ENCODE results near the gene KCNH4. TPM values are rescaled to one million over a fixed set of nuclear protein-coding genes. Genes with fewer than 3 reads are reported as not detected.

Gene KCNH4
- polyA plus RNA-seq, 3 donors = 0.05 TPM; not detected in 2

DNA sequence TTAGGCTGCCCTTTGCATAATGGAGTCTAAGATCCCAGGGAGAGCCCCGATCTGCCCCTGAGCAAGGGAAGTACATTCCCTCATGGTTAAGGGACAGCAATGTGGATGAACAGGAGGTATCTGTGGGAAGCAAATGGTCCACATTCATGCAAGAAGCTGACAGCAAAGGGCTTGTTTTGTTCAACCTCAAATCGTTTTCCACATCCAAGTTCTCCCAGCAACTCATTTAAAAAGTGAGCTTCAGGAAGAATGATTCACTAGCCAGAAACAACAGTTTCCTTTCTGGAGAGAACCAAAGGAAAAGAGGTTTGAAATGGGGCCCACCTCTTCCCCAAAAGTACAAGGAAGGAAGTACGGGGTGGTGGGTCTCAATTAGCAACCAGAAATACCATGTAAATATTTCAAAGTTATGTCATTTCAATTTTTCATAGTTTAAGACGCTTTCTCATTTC, 48.9 kb downstream of the KCNH4 start:
- Histone ChIP-seq H3K27me3 (ENCODE audit: control insufficient read depth in 2 of 2, insufficient read depth in 2 of 2, low read length in 2 of 2) (no peaks in the 10 kb centered on the region), H3K4me2 (replicated peaks; ENCODE audit: extremely low read depth, low read length, poor library complexity, severe bottlenecking) (peak overlapping the region; percentile 51), H3K79me2 (ENCODE audit: insufficient read depth, low read length) (peaks cover 68% of the 10 kb centered on the region), H3K4me1 (ENCODE audit: control insufficient read depth in 1 of 2, insufficient read depth in 2 of 2, low read length in 2 of 2) (peaks cover 63 to 65% of the 10 kb centered on the region in 2 donors), H3K9ac (ENCODE audit: insufficient read depth, low read length, poor library complexity, severe bottlenecking) (peak overlapping the region; percentile 9), H3K4me3 (replicated peaks in 1 of 3; ENCODE audit: low read depth in 2 of 3, low read length in 3 of 3) (peak overlapping the region in 1 of 3 experiments; percentile 56), H4K20me1 (ENCODE audit: insufficient read depth, low read length) (peaks cover 99% of the 10 kb centered on the region), H3K36me3 (replicated peaks in 1 of 2; ENCODE audit: control insufficient read depth in 1 of 2, insufficient read depth in 2 of 2, low read length in 2 of 2) (peaks cover 37 to 59% of the 10 kb centered on the region in 2 donors), H3K27ac (ENCODE audit: low read depth in 1 of 2, low read length in 2 of 2) (peak overlapping the region in 1 of 2 donors; percentile 84), H3K9me3 (replicated peaks in 1 of 2; ENCODE audit: control insufficient read depth in 1 of 2, insufficient read depth in 1 of 2, low read length in 2 of 2) (no peaks in the 10 kb centered on the region), H2AFZ (ENCODE audit: insufficient read depth, low read depth, low read length, poor library complexity, severe bottlenecking) (no peak overlapping the region)
- Mint-ChIP-seq H3K4me3 (peak overlapping the region; percentile 45 to 76), H3K36me3 (peaks cover 49 to 56% of the 10 kb centered on the region in 2 donors), H3K9me3 (no peaks in the 10 kb centered on the region), H3K4me1 (peaks cover 67% of the 10 kb centered on the region), H3K27me3 (ENCODE audit: low read depth in 3 of 3) (no peaks in the 10 kb centered on the region), H3K27ac (peak overlapping the region; percentile 59 to 91 (median 86))
- no CpG with 5 or more reads among the region's 4 CpGs for WGBS (ENCODE audit: insufficient coverage)
- TF ChIP-seq, protein P1, sequence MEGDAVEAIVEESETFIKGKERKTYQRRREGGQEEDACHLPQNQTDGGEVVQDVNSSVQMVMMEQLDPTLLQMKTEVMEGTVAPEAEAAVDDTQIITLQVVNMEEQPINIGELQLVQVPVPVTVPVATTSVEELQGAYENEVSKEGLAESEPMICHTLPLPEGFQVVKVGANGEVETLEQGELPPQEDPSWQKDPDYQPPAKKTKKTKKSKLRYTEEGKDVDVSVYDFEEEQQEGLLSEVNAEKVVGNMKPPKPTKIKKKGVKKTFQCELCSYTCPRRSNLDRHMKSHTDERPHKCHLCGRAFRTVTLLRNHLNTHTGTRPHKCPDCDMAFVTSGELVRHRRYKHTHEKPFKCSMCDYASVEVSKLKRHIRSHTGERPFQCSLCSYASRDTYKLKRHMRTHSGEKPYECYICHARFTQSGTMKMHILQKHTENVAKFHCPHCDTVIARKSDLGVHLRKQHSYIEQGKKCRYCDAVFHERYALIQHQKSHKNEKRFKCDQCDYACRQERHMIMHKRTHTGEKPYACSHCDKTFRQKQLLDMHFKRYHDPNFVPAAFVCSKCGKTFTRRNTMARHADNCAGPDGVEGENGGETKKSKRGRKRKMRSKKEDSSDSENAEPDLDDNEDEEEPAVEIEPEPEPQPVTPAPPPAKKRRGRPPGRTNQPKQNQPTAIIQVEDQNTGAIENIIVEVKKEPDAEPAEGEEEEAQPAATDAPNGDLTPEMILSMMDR (IDR thresholded peaks at IDR 0.05) = no peak
- DNase-seq = peak in 2 of 3 donors; percentile 34 to 38
- intact Hi-C loops (cut with micrococcal nuclease) = no loop called here

DNA sequence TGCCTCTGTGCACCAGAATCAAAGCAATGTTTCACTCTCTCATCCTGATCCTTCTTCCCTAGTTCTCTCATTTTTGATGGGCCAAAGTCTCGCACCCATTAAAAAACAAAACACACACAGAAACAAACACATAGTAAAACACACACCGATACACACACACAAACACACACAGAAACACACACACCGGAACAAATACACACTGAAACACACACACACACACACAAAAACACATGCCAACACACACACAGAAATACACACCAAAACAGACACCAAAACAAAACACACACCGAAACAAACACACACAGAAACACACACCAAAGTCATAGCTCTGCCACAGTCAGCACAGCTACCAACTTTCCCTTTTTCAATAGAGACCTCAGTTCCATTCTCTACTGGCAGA, 49.7 kb downstream of the KCNH4 start:
- H3K27ac ChIP-seq (ENCODE audit: low read depth in 1 of 2, low read length in 2 of 2) = peak overlapping the region; percentile 16 to 84
- TF ChIP-seq, protein P1 (IDR thresholded peaks at IDR 0.05) = no peak
- WGBS (ENCODE audit: insufficient coverage) = 100% methylated on average over 3 of the region's 4 CpGs
- DNase-seq = no peak
- Mint-ChIP-seq H3K27me3 (ENCODE audit: low read depth in 3 of 3) (no peaks in the 10 kb centered on the region), H3K4me1 (peaks cover 59% of the 10 kb centered on the region), H3K4me3 (no peak overlapping the region), H3K27ac (peak overlapping the region; percentile 38 to 89 (median 59)), H3K9me3 (no peaks in the 10 kb centered on the region), H3K36me3 (peaks cover 56 to 58% of the 10 kb centered on the region in 2 donors)
- H3K27me3 ChIP-seq (ENCODE audit: control insufficient read depth in 2 of 2, insufficient read depth in 2 of 2, low read length in 2 of 2) = no peaks in the 10 kb centered on the region
- H3K9me3 ChIP-seq (replicated peaks in 1 of 2; ENCODE audit: control insufficient read depth in 1 of 2, insufficient read depth in 1 of 2, low read length in 2 of 2) = no peaks in the 10 kb centered on the region
- H4K20me1 ChIP-seq (ENCODE audit: insufficient read depth, low read length) = peaks cover 98% of the 10 kb centered on the region
- H3K79me2 ChIP-seq (ENCODE audit: insufficient read depth, low read length) = peaks cover 60% of the 10 kb centered on the region
- H3K9ac ChIP-seq (ENCODE audit: insufficient read depth, low read length, poor library complexity, severe bottlenecking) = no peak overlapping the region
- H3K4me1 ChIP-seq (ENCODE audit: control insufficient read depth in 1 of 2, insufficient read depth in 2 of 2, low read length in 2 of 2) = peaks cover 56 to 57% of the 10 kb centered on the region in 2 donors
- intact Hi-C loops (cut with micrococcal nuclease) = no loop called here
- H2AFZ ChIP-seq (ENCODE audit: insufficient read depth, low read depth, low read length, poor library complexity, severe bottlenecking) = no peak overlapping the region
- peak overlapping the region in 1 of 3 experiments; percentile 56 for H3K4me3 ChIP-seq (replicated peaks in 1 of 3; ENCODE audit: low read depth in 2 of 3, low read length in 3 of 3)
- H3K36me3 ChIP-seq (replicated peaks in 1 of 2; ENCODE audit: control insufficient read depth in 1 of 2, insufficient read depth in 2 of 2, low read length in 2 of 2) = peaks cover 43 to 59% of the 10 kb centered on the region in 2 donors
- peak overlapping the region; percentile 51 for H3K4me2 ChIP-seq (replicated peaks; ENCODE audit: extremely low read depth, low read length, poor library complexity, severe bottlenecking)

Measured in CD14-positive monocyte (primary cell).